Caco-2 (cell line): Measurements from ENCODE around the gene GALNT17. TPM values are rescaled to one million over a fixed set of nuclear protein-coding genes. Genes with fewer than 3 reads are reported as not detected.

Experiments
- BruUV-seq: library from RNA; stranded (reverse); fragments of 400-500 nt; replicated peaks from 2 replicates; lab custom pipeline; 2021; lab: Mats Ljungman, UMichigan
- CTCF ChIA-PET: fragments of 300-600 bp; sonication (Branson Sonifier 250); formaldehyde crosslinking; loops from one replicate; lab custom pipeline; 2022; ENCODE audit warnings: antibody characterized with exemption; lab: Charles Lee
- POLR2A ChIA-PET: fragments of 300-600 bp; sonication (Branson Sonifier 250); formaldehyde crosslinking; loops from one replicate; lab custom pipeline; 2022; ENCODE audit warnings: antibody characterized with exemption; lab: Charles Lee
- DNase-seq, 2 experiments: peaks; one replicate each; pipeline versions ENCODE4 v3.0.0 to v3.0.0-alpha.2; 2020 to 2022
- H3K27me3 ChIP-seq: replicated peaks from 2 replicates; pipeline ENCODE4 v1.6.0; 2011; ENCODE audit warnings: low read length; ENCODE audit not compliant: control insufficient read depth, insufficient read depth
- H3K36me3 ChIP-seq: 2 replicates; pipeline ENCODE4 v1.5.1; 2011; ENCODE audit warnings: low read length; ENCODE audit not compliant: control insufficient read depth, insufficient read depth
- H3K4me1 ChIP-seq: fragments of 250-450 bp; sonication (Bioruptor Pico); 2 replicates; pipeline ENCODE4 v1.5.1; 2020; ENCODE audit warnings: mild to moderate bottlenecking
- H3K4me3 ChIP-seq: 2 replicates; pipeline ENCODE4 v1.5.1; 2011; ENCODE audit warnings: low read depth, mild to moderate bottlenecking, control low read depth, low read length
- H3K9me3 ChIP-seq: fragments of 250-450 bp; sonication (Bioruptor Pico); 2 replicates; pipeline ENCODE4 v1.5.1; 2020; ENCODE audit warnings: mild to moderate bottlenecking, moderate library complexity
- H3K27ac Mint-ChIP-seq: one replicate; pipeline ENCODE4 v1.8.0; 2022; ENCODE audit warnings: mixed read lengths; ENCODE audit not compliant: unreplicated experiment
- H3K27me3 Mint-ChIP-seq: one replicate; pipeline ENCODE4 v1.8.0; 2022; ENCODE audit warnings: mixed read lengths; ENCODE audit not compliant: insufficient read depth, unreplicated experiment
- H3K36me3 Mint-ChIP-seq: one replicate; pipeline ENCODE4 v1.8.0; 2022; ENCODE audit warnings: mild to moderate bottlenecking, mixed read lengths; ENCODE audit not compliant: insufficient read depth, unreplicated experiment
- H3K4me1 Mint-ChIP-seq: one replicate; pipeline ENCODE4 v1.8.0; 2022; ENCODE audit warnings: low read depth, mixed read lengths; ENCODE audit not compliant: unreplicated experiment
- H3K4me3 Mint-ChIP-seq: one replicate; pipeline ENCODE4 v1.8.0; 2022; ENCODE audit warnings: mild to moderate bottlenecking, moderate library complexity, mixed read lengths; ENCODE audit not compliant: unreplicated experiment
- H3K9me3 Mint-ChIP-seq: one replicate; pipeline ENCODE4 v1.8.0; 2022; ENCODE audit warnings: mixed read lengths; ENCODE audit not compliant: unreplicated experiment
- CTCF ChIP-seq, 2 experiments: fragments of 200-600 bp in 1 of 2; IDR thresholded peaks; 1 replicate in 1 of 2; 2 replicates in 1 of 2; pipeline versions ENCODE4 v1.5.1 to v1.8.0; 2011 to 2022; ENCODE audit warnings: antibody characterized with exemption in 1 of 2, control low read depth in 1 of 2, inconsistent platforms in 1 of 2, low read depth in 1 of 2, low read length in 1 of 2, mild to moderate bottlenecking in 1 of 2, moderate library complexity in 1 of 2; ENCODE audit not compliant: insufficient read depth in 1 of 2, severe bottlenecking in 1 of 2, unreplicated experiment in 1 of 2
- intact Hi-C: fragments of 100-400 bp; cut with micrococcal nuclease; formaldehyde crosslinking; loops from one replicate; pipeline ENCODE4 v1.10.0; 2022; ENCODE audit not compliant: unreplicated experiment
- total RNA-seq: library from RNA; stranded (reverse); gene quantifications from 2 replicates; pipeline ENCODE4 v1.2.3, GENCODE V29; 2022

GALNT17 gene
- total RNA-seq, 1 experiment from 2014 or later = not detected

- intact Hi-C loops = no loop called here
- H3K9me3 Mint-ChIP-seq = peaks cover 21% of the 10 kb centered on the region
- H3K4me3 ChIP-seq = no peak overlapping the region
- no peaks in the 10 kb centered on the region for H3K4me1 Mint-ChIP-seq
- BruUV-seq = no TSS peak
- H3K36me3 Mint-ChIP-seq = no peaks in the 10 kb centered on the region
- no peaks in the 10 kb centered on the region for H3K27me3 Mint-ChIP-seq
- no peak overlapping the region for H3K4me3 Mint-ChIP-seq
- no peak for DNase-seq
- H3K9me3 ChIP-seq = no peaks in the 10 kb centered on the region; the same call in none of the 2 replicates
- H3K36me3 ChIP-seq = no peaks in the 10 kb centered on the region
- no peak overlapping the region for H3K27ac Mint-ChIP-seq
- H3K27me3 ChIP-seq = no peaks in the 10 kb centered on the region
- no peaks in the 10 kb centered on the region for H3K4me1 ChIP-seq
- no peak for TF ChIP-seq CTCF (IDR thresholded peaks at IDR 0.05; ENCODE audit: insufficient read depth in 1 of 2, low read depth in 1 of 2, low read length in 1 of 2, severe bottlenecking in 1 of 2, unreplicated experiment in 1 of 2)
- ChIA-PET CTCF (no interaction called here), POLR2A (no interaction called here)
Measured at GRCh38 chr7:71182438-71182935, 50.5 kb downstream of the GALNT17 start.

- no peaks in the 10 kb centered on the region for H3K27me3 Mint-ChIP-seq
- POLR2A ChIA-PET = no interaction called here
- CTCF ChIA-PET = no interaction called here
Measured at GRCh38 chr7:71184136-71184535, 52.2 kb downstream of the GALNT17 start.

GRCh38 chr7:71184609-71185008, 52.7 kb downstream of the GALNT17 start:
- no peaks in the 10 kb centered on the region for H3K4me1 Mint-ChIP-seq
- H3K4me3 Mint-ChIP-seq = no peak overlapping the region
- Histone ChIP-seq H3K9me3 (no peaks in the 10 kb centered on the region; the same call in 1 of the 2 replicates), H3K4me1 (no peaks in the 10 kb centered on the region), H3K4me3 (no peak overlapping the region), H3K36me3 (no peaks in the 10 kb centered on the region), H3K27me3 (no peaks in the 10 kb centered on the region)
- no peak overlapping the region for H3K27ac Mint-ChIP-seq
- TF ChIP-seq CTCF (IDR thresholded peaks at IDR 0.05; ENCODE audit: insufficient read depth in 1 of 2, low read depth in 1 of 2, low read length in 1 of 2, severe bottlenecking in 1 of 2, unreplicated experiment in 1 of 2) = no peak
- ChIA-PET CTCF (no interaction called here), POLR2A (no interaction called here)
- no peaks in the 10 kb centered on the region for H3K27me3 Mint-ChIP-seq
- no peaks in the 10 kb centered on the region for H3K36me3 Mint-ChIP-seq
- DNase-seq = no peak
- no TSS peak for BruUV-seq
- H3K9me3 Mint-ChIP-seq = peaks cover 30% of the 10 kb centered on the region
- intact Hi-C loops = no loop called here

More at GRCh38 chr7:71184136-71184535, 52.2 kb downstream of the GALNT17 start:
- Histone ChIP-seq H3K4me1 (no peaks in the 10 kb centered on the region), H3K27me3 (no peaks in the 10 kb centered on the region), H3K36me3 (no peaks in the 10 kb centered on the region), H3K4me3 (no peak overlapping the region), H3K9me3 (no peaks in the 10 kb centered on the region; the same call in 1 of the 2 replicates)
- no peak for DNase-seq
- Mint-ChIP-seq H3K9me3 (peaks cover 25% of the 10 kb centered on the region), H3K36me3 (no peaks in the 10 kb centered on the region), H3K4me3 (no peak overlapping the region), H3K4me1 (no peaks in the 10 kb centered on the region), H3K27ac (no peak overlapping the region)
- TF ChIP-seq CTCF (IDR thresholded peaks at IDR 0.05; ENCODE audit: insufficient read depth in 1 of 2, low read depth in 1 of 2, low read length in 1 of 2, severe bottlenecking in 1 of 2, unreplicated experiment in 1 of 2) = no peak
- intact Hi-C loops = no loop called here
- BruUV-seq = no TSS peak
